Calu3 (cell line): ENCODE data around the gene UIMC1. TPM values are rescaled to one million over a fixed set of nuclear protein-coding genes. Genes with fewer than 3 reads are reported as not detected.
"Not testable (repeated sequence)": the region's sequence is repeated elsewhere in the genome, so short reads cannot be mapped to it uniquely, and the experiment has no call there.

Source experiments
- Bru-seq: library from RNA; stranded (reverse); fragments of 400-500 nt; gene quantifications from one replicate; lab custom pipeline; 2021; lab: Mats Ljungman, UMichigan
- BruChase-seq, 2 experiments: library from RNA; stranded (reverse); fragments of 400-500 nt; gene quantifications; one replicate each; lab custom pipeline; 2021; lab: Mats Ljungman, UMichigan
- BruUV-seq: library from RNA; stranded (reverse); fragments of 400-500 nt; replicated peaks from 2 replicates; lab custom pipeline; 2021; lab: Mats Ljungman, UMichigan
- CTCF ChIA-PET: fragments of 300-600 bp; sonication (Branson Sonifier 250); formaldehyde crosslinking; loops from one replicate; lab custom pipeline; 2022; ENCODE audit warnings: antibody characterized with exemption; lab: Charles Lee
- DNase-seq: peaks from one replicate; pipeline ENCODE4 v3.0.0; 2022
- H3K27ac Mint-ChIP-seq: one replicate; pipeline ENCODE4 v1.8.0; 2022; ENCODE audit warnings: mixed read lengths; ENCODE audit not compliant: unreplicated experiment
- H3K27me3 Mint-ChIP-seq: one replicate; pipeline ENCODE4 v1.8.0; 2022; ENCODE audit warnings: mixed read lengths; ENCODE audit not compliant: unreplicated experiment
- H3K36me3 Mint-ChIP-seq: one replicate; pipeline ENCODE4 v1.8.0; 2022; ENCODE audit warnings: mild to moderate bottlenecking, moderate library complexity, mixed read lengths; ENCODE audit not compliant: insufficient read depth, unreplicated experiment
- H3K4me1 Mint-ChIP-seq: one replicate; pipeline ENCODE4 v1.8.0; 2022; ENCODE audit warnings: mild to moderate bottlenecking, low read depth, mixed read lengths; ENCODE audit not compliant: unreplicated experiment
- H3K4me3 Mint-ChIP-seq: one replicate; pipeline ENCODE4 v1.8.0; 2022; ENCODE audit warnings: mild to moderate bottlenecking, low read depth, moderate library complexity, mixed read lengths; ENCODE audit not compliant: unreplicated experiment
- H3K9me3 Mint-ChIP-seq: one replicate; pipeline ENCODE4 v1.8.0; 2022; ENCODE audit warnings: low read depth, mixed read lengths; ENCODE audit not compliant: unreplicated experiment
- CTCF ChIP-seq: fragments of 200-600 bp; IDR thresholded peaks from one replicate; pipeline ENCODE4 v1.8.0; 2022; ENCODE audit warnings: antibody characterized with exemption; ENCODE audit not compliant: unreplicated experiment
- intact Hi-C: fragments of 100-400 bp; cut with micrococcal nuclease; formaldehyde crosslinking; loops from one replicate; pipeline ENCODE4 v1.10.0; 2022; ENCODE audit not compliant: unreplicated experiment
- long read RNA-seq: library from polyadenylated mRNA; stranded (forward); transcript quantifications from one replicate; pipeline ENCODE4 v2.0.0, GENCODE V29; 2022
- total RNA-seq: library from RNA; stranded (reverse); gene quantifications from 2 replicates; pipeline ENCODE4 v1.2.3, GENCODE V29; 2022

UIMC1 gene
- total RNA-seq = 51.3 and 59.0 TPM in 2 replicates
- percentile 93 among the genes with signal in this experiment for Bru-seq, nascent RNA
- percentile 88 among the genes with signal in this experiment for BruChase-seq, experiment 1, labeled RNA remaining after a 6-hour chase
- BruChase-seq, experiment 2, labeled RNA remaining after a 2-hour chase = percentile 84 among the genes with signal in this experiment
- long read RNA-seq, partial matches to known transcripts = 4 of 19 reads
- long read RNA-seq, other reads (novel, unspliced or antisense) = 12 of 19 reads

DNA sequence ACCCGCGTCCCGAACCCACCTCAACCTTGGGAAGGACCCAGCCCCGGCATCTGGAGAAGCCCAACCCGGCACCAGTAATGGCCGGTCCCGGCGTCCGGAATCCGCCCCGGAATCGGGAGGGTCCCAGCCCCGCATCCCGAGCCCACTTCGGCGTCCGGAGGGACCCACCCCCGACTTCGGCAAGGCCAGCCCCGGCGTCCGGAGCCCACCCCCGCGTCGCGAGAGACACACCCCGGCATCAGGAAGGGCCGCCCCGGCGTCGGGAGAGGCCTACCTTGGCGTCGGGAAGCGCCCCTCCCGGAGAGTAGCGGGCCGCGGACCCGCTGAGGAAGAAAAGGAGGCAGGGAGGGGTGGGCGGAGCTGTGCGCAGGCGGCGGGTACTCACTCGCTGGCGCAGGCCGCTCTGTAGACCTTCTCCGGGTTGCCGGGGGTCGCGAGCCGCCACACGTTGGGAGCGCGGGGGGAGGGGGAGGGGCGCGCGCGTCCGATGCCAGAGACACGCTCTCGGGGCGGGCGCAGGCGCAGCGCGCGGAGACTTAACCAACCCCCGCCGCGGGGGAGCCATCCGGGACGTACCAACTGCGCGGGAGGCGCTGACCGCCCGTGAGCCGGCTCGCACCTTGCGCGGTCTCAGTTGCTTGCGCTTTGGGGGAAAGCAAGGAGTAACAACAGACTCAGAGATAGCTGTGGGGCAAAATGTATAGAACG is at the start of gene UIMC1:
Gene UIMC1, minus strand, starts transcription at position 515 of the 708 bp plus-strand sequence. CDS start 24,164 bp downstream, outside the sequence.
- intact Hi-C loops = no loop called here
- Mint-ChIP-seq H3K36me3 (peaks cover 32% of the 10 kb centered on the region), H3K4me3 (peak within 1 kb of the TSS; percentile 99), H3K27ac (peak within 1 kb of the TSS; percentile 86), H3K4me1 (no peaks in the 10 kb centered on the region), H3K9me3 (no peaks in the 10 kb centered on the region), H3K27me3 (no peaks in the 10 kb centered on the region)
- peak; percentile 98 for DNase-seq
- CTCF ChIA-PET = interaction anchor here (0.6 to 1.8 kb wide), 4 partner anchors 10 to 346 kb away, joined by 3 to 11 read pairs (median 4); no protein-coding TSS in a partner anchor
- no peak for TF ChIP-seq CTCF
- BruUV-seq = no TSS peak

DNA sequence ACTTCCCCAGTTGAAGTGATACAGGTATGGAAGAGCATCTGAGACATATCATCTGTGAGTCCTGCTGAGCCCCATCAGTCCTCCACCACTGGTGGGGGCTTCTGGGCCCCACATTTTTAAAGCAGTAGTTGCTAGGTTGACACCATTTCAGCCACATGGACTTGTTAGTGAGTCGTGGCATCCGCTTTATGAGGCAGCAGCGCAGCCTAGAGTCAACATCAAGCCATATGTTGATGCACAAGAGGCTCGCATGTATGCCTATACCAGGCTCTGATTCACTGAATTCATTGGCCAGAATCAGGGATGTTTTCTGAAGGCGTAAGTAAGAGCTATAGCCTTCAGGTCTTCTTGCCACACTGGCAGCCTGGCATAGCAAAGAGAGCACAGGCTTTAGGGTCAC is 42.7 kb upstream of the UIMC1 start:
- Mint-ChIP-seq H3K27me3 (no peaks in the 10 kb centered on the region), H3K27ac (no peak overlapping the region), H3K4me1 (no peaks in the 10 kb centered on the region), H3K4me3 (no peak overlapping the region), H3K9me3 (no peaks in the 10 kb centered on the region), H3K36me3 (peaks cover 34% of the 10 kb centered on the region)
- no peak for DNase-seq
- BruUV-seq = no TSS peak
- TF ChIP-seq CTCF = no peak
- intact Hi-C loops = no loop called here
- CTCF ChIA-PET = no interaction called here

GRCh38 chr5:177048531-177048930 is 42.0 kb upstream of the UIMC1 start:
- not testable (repeated sequence) for DNase-seq

GRCh38 chr5:177045631-177046030 is 39.1 kb upstream of the UIMC1 start:
- Mint-ChIP-seq H3K27me3 (no peaks in the 10 kb centered on the region), H3K27ac (no peak overlapping the region), H3K36me3 (peaks cover 26% of the 10 kb centered on the region), H3K4me1 (no peaks in the 10 kb centered on the region), H3K4me3 (no peak overlapping the region), H3K9me3 (no peaks in the 10 kb centered on the region)
- intact Hi-C loops = no loop called here
- no peak for DNase-seq
- BruUV-seq = no TSS peak
- CTCF ChIA-PET = interaction anchor here (1.5 kb wide), 1 partner anchor 41 kb away, joined by 3 read pairs; the partner anchor contains the start of gene FGFR4
- no peak for TF ChIP-seq CTCF

More at GRCh38 chr5:177048531-177048930, 42.0 kb upstream of the UIMC1 start:
- H3K27me3 Mint-ChIP-seq, BruUV-seq, H3K9me3 Mint-ChIP-seq, CTCF ChIA-PET, intact Hi-C loops, H3K4me3 Mint-ChIP-seq, H3K4me1 Mint-ChIP-seq, H3K27ac Mint-ChIP-seq: not testable (repeated sequence)
- H3K36me3 Mint-ChIP-seq = peaks cover 37% of the 10 kb centered on the region
